ENCODE results near the gene DRD3.

Gene DRD3

DNA sequence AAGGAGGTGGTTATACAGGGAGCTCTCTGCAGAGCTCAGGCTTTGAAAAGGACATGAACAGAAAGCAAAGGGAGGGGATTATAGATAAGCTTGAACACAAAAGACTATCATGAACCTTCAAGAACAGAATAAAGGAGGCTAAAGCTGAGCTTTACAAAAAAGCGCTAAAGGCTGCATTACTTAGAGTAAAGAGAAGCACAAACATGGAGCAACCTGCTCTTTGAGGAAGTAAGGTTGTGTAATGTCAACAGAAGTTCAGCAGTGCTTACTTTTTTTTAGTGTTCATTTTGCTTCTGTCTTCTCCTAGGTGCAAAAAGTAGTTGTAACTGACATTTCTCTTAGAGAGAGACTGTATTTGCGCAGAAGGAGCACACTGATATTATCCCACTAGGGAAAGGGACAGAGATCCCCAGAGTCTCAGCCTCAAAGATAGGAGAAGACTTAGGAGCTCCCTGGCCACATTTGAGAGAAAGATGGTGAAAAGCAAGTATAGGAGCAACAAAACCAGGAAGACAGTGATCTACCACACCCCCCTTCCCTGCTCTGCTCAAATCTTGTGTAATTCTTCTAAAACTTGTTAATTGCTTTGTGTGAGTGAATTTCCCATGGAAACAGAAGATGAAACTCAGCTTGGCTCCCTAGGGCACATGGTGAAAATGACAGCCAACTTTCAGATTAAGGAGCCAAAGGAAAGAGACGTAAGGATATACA lies 67.6 kb downstream of the DRD3 start:
- no peak for TF ChIP-seq ZFX (IDR thresholded peaks at IDR 0.05)
- TF ChIP-seq, protein P1, sequence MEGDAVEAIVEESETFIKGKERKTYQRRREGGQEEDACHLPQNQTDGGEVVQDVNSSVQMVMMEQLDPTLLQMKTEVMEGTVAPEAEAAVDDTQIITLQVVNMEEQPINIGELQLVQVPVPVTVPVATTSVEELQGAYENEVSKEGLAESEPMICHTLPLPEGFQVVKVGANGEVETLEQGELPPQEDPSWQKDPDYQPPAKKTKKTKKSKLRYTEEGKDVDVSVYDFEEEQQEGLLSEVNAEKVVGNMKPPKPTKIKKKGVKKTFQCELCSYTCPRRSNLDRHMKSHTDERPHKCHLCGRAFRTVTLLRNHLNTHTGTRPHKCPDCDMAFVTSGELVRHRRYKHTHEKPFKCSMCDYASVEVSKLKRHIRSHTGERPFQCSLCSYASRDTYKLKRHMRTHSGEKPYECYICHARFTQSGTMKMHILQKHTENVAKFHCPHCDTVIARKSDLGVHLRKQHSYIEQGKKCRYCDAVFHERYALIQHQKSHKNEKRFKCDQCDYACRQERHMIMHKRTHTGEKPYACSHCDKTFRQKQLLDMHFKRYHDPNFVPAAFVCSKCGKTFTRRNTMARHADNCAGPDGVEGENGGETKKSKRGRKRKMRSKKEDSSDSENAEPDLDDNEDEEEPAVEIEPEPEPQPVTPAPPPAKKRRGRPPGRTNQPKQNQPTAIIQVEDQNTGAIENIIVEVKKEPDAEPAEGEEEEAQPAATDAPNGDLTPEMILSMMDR (conservative IDR thresholded peaks at IDR 0.05): no peak
- no peak overlapping the region for H3K27ac ChIP-seq

- no peak overlapping the region for H3K27ac ChIP-seq
- no peak for TF ChIP-seq ZFX (IDR thresholded peaks at IDR 0.05)
- TF ChIP-seq, protein P1 (conservative IDR thresholded peaks at IDR 0.05): no peak
Observed at GRCh38 chr3:114110439-114110838, 68.4 kb downstream of the DRD3 start.

- no peak for TF ChIP-seq ZFX (IDR thresholded peaks at IDR 0.05)
- TF ChIP-seq, protein P1 (conservative IDR thresholded peaks at IDR 0.05): no peak
- H3K27ac ChIP-seq: no peak overlapping the region
Observed at GRCh38 chr3:114108137-114108536, 70.7 kb downstream of the DRD3 start.

DNA sequence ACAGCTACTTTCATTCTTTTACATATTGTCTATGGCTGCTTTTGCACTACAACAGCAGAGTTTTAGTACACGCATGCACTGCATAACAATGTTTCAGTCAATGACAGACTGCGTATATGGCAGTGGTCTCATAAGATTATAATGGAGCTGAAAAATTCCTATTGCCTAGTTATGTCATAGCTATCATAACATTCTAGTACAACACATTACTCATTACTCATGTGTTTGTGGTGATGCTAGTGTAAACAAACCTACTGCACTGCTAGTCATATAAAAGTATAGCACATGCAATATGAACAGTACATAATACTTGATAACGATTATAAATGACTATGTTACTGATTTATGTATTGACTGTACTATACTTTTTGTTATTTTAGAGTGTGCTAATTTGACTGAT lies 74.4 kb downstream of the DRD3 start:
- no peak overlapping the region for H3K27ac ChIP-seq
- TF ChIP-seq ZFX (IDR thresholded peaks at IDR 0.05): no peak
- TF ChIP-seq, protein P1 (conservative IDR thresholded peaks at IDR 0.05): no peak

GRCh38 chr3:114103858-114104257 lies 75.0 kb downstream of the DRD3 start:
- TF ChIP-seq ZFX (IDR thresholded peaks at IDR 0.05): no peak
- TF ChIP-seq, protein P1 (conservative IDR thresholded peaks at IDR 0.05): no peak
- no peak overlapping the region for H3K27ac ChIP-seq

- TF ChIP-seq, protein P1 (conservative IDR thresholded peaks at IDR 0.05): no peak
- TF ChIP-seq ZFX (IDR thresholded peaks at IDR 0.05): no peak
- no peak overlapping the region for H3K27ac ChIP-seq
Observed at GRCh38 chr3:114103181-114103580, 75.7 kb downstream of the DRD3 start.

DNA sequence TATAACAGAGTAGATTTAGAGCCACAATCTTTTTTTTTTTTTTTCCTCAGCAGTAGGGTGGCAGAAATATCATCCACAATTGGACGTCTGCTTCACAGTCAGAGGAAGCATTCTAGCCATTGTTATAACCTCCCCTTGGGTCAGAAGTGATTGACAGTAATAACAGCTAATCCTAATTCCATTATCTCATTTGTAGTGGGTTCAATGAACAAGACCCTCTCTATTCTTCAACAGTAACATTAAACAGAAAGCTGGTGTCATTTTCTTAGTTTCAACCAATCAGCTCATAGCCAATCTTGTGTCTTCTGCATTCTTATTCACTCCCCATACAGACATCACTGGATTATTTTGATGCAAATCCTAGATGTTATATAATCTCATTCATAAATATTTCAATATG lies 77.8 kb downstream of the DRD3 start:
- no peak overlapping the region for H3K27ac ChIP-seq
- TF ChIP-seq, protein P1 (conservative IDR thresholded peaks at IDR 0.05): no peak
